Neutrophil (primary cell): Measurements from ENCODE around the gene CMSS1.
A peak's percentile ranks its signal among the peaks of the same experiment; 100 is the strongest.

Experiments
- H3K27ac ChIP-seq: fragments of 200-600 bp; sonication (generic); 2 replicates; pipeline ENCODE4 v1.5.1; 2016; ENCODE audit warnings: mild to moderate bottlenecking, moderate library complexity
- H3K27me3 ChIP-seq: fragments of 200-600 bp; sonication (generic); 2 replicates; pipeline ENCODE4 v1.6.0; 2016; ENCODE audit warnings: mild to moderate bottlenecking
- H3K36me3 ChIP-seq: fragments of 200-600 bp; sonication (generic); 2 replicates; pipeline ENCODE4 v1.5.1; 2017
- H3K4me1 ChIP-seq, 2 experiments: fragments of 200-600 bp in 1 of 2; sonication (generic) in 1 of 2; 1 replicate in 1 of 2; 2 replicates in 1 of 2; pipeline versions ENCODE4 v1.5.1 to v1.6.1; 2013 to 2016; ENCODE audit warnings: low read depth in 1 of 2, low read length in 1 of 2, mild to moderate bottlenecking in 1 of 2, moderate library complexity in 1 of 2; ENCODE audit not compliant: control insufficient read depth in 1 of 2, insufficient read depth in 1 of 2
- H3K4me3 ChIP-seq, 2 experiments: fragments of 200-600 bp in 1 of 2; sonication (generic) in 1 of 2; 1 replicate in 1 of 2; 2 replicates in 1 of 2; pipeline ENCODE4 v1.5.1; 2013 to 2016; ENCODE audit warnings: low read depth in 1 of 2, low read length in 1 of 2, mild to moderate bottlenecking in 1 of 2, moderate library complexity in 1 of 2
- H3K9me3 ChIP-seq: fragments of 200-600 bp; sonication (generic); 2 replicates; pipeline ENCODE4 v1.5.1; 2016
- TF ChIP-seq, protein P1 (sequence below): fragments of 200-600 bp; sonication (generic); IDR thresholded peaks from 2 replicates; pipeline ENCODE4 v1.5.1; 2016; ENCODE audit warnings: antibody characterized with exemption

CMSS1 gene

DNA sequence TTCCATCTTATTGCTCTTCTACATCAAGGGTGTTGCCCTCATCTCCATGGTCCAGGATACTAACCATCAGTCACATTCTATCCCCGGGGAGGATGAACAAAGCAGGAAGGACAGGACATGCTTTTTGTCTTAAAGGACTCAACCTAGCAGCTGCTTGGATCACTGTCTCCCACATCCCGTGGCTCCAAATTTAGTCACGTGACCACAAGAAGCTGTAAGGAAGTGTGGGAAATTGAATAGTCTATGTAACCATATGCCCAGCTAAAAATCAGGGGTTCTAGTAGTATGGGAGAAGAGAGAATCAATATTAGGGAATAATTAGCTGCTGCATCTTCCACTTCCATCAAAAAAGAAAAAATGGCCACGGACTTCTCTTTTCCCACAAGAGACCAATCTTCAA, 18.2 kb upstream of the CMSS1 start:
- Histone ChIP-seq H3K4me1 (no peaks in the 10 kb centered on the region), H3K27me3 (no peaks in the 10 kb centered on the region), H3K36me3 (no peaks in the 10 kb centered on the region), H3K4me3 (no peak overlapping the region), H3K27ac (no peak overlapping the region), H3K9me3 (no peaks in the 10 kb centered on the region)
- TF ChIP-seq, protein P1, sequence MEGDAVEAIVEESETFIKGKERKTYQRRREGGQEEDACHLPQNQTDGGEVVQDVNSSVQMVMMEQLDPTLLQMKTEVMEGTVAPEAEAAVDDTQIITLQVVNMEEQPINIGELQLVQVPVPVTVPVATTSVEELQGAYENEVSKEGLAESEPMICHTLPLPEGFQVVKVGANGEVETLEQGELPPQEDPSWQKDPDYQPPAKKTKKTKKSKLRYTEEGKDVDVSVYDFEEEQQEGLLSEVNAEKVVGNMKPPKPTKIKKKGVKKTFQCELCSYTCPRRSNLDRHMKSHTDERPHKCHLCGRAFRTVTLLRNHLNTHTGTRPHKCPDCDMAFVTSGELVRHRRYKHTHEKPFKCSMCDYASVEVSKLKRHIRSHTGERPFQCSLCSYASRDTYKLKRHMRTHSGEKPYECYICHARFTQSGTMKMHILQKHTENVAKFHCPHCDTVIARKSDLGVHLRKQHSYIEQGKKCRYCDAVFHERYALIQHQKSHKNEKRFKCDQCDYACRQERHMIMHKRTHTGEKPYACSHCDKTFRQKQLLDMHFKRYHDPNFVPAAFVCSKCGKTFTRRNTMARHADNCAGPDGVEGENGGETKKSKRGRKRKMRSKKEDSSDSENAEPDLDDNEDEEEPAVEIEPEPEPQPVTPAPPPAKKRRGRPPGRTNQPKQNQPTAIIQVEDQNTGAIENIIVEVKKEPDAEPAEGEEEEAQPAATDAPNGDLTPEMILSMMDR: no peak

DNA sequence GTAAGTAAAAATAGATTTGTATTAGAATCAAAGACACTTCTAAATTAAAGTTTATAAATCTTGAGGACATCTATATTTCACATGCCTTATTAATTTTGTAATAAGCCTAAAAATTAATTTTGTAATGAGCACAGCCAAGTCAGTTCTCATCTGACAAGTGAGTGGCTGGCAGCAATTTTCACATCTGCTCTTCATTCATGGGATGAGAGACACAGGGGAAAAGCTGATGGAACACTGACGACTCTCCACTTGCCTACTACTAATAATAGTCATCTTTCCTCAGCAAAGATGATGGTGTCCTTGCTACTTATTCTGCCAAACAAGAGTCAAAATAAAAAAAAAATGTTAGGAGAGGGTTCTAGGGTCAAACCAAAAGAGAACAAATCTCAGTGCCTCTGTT, 14.4 kb upstream of the CMSS1 start:
- Histone ChIP-seq H3K27me3 (no peaks in the 10 kb centered on the region), H3K27ac (no peak overlapping the region), H3K4me1 (no peaks in the 10 kb centered on the region), H3K9me3 (no peaks in the 10 kb centered on the region), H3K36me3 (no peaks in the 10 kb centered on the region), H3K4me3 (no peak overlapping the region)
- TF ChIP-seq, protein P1: no peak

DNA sequence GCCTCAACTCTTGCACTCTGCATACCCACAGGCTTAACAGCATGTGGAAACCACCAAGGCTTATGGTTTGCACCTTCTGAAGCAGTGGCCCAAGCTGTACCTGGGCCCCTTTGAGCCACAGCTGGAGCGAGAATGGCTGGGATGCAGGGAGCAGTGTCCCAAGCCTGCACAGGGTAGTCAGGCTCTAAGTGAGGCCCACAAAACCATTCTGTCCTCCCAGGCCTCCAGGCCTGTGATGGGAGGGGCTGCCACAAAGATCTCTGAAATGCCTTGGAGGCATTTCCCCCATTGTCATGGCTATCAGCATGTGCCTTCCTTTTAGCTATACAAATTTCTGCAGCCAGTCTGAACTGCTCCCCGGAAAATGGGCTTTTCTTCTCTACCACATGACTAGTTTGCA, 12.5 kb upstream of the CMSS1 start:
- H3K9me3 ChIP-seq: no peaks in the 10 kb centered on the region
- H3K27ac ChIP-seq: no peak overlapping the region
- no peaks in the 10 kb centered on the region for H3K36me3 ChIP-seq
- H3K4me3 ChIP-seq: no peak overlapping the region
- no peaks in the 10 kb centered on the region for H3K4me1 ChIP-seq
- TF ChIP-seq, protein P1: no peak
- no peaks in the 10 kb centered on the region for H3K27me3 ChIP-seq

DNA sequence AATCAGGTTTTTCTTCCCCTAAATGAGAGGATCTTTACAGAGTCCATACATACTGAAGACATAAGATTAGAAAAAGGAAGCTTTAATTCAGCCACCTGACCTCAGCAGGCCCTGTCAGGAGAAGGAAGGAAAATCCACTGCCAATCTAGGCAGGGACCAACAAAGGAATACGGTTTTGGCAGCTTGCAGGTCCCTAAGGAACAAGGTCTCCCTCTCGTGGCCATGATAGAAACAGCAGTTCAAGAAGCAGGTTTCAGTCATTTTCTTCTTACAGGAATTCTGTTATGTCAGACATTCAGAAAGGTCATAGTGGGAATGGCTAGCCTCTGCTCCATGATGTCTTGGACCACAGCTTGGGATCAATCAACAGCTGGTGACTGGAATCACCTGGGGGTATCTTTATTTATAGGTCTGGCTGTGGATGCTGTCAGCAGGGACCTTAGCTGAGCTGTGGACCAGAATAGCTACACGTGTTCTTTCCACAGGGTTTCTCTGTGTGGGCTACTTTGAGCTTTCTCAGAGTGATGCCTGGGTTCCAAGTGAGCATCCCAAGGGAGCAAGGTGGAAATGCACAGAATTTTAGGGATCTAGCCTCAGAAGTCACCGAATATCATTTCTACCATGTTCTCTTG, 9.4 kb upstream of the CMSS1 start:
- H3K9me3 ChIP-seq: no peaks in the 10 kb centered on the region

DNA sequence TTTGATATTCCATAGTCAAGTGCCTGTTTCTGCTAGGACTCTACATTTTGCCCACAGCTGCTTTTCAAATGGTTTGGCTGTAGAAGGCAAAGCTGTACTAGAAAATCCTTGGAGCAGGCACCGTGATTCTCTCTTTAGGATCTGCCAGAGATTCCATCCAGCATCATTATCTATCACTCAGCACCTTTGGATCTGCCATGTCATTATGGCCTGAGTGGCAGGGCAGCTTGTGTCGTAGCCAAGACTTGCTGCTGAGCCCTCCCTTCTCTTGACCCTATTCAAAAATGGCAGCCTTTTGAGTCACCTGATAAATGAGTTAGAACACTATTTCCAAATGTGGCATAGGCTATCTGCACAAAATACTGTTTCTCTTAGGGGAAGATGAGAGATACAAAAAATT, 8.1 kb upstream of the CMSS1 start:
- Histone ChIP-seq H3K27ac (no peak overlapping the region), H3K27me3 (no peaks in the 10 kb centered on the region), H3K4me1 (no peaks in the 10 kb centered on the region), H3K36me3 (no peaks in the 10 kb centered on the region), H3K9me3 (no peaks in the 10 kb centered on the region), H3K4me3 (no peak overlapping the region)
- TF ChIP-seq, protein P1: no peak

More for the DNA sequence above, 9.4 kb upstream of the CMSS1 start:
- TF ChIP-seq, protein P1: peak; percentile 43
- H3K4me3 ChIP-seq: no peak overlapping the region
- H3K36me3 ChIP-seq: no peaks in the 10 kb centered on the region
- no peaks in the 10 kb centered on the region for H3K4me1 ChIP-seq
- no peak overlapping the region for H3K27ac ChIP-seq
- no peaks in the 10 kb centered on the region for H3K27me3 ChIP-seq
